Right atrium auricular region (tissue), 2 donors: ENCODE measurements around the gene MORN1. TPM values are rescaled to one million over a fixed set of nuclear protein-coding genes. Genes with fewer than 3 reads are reported as not detected.

Source experiments
- DNase-seq: peaks from one replicate; pipeline ENCODE4 v3.0.0-alpha.2; 2019; ENCODE audit warnings: low spot score
- H3K27ac ChIP-seq, 2 donors: fragments of 200-600 bp; sonication (generic); 1 replicate in 1 of 2; 2 replicates in 1 of 2; pipeline ENCODE4 v1.5.1; 2016 to 2019
- H3K27me3 ChIP-seq, 2 donors: fragments of 200-600 bp; sonication (generic); one replicate each; pipeline versions ENCODE4 v1.5.1 to v1.6.0; 2017 to 2019
- H3K36me3 ChIP-seq: fragments of 200-600 bp; sonication (generic); one replicate; pipeline ENCODE4 v1.5.1; 2016
- H3K4me1 ChIP-seq, 2 donors: fragments of 200-600 bp; sonication (generic); one replicate each; pipeline versions ENCODE4 v1.5.1 to v1.6.0; 2017 to 2019
- H3K4me3 ChIP-seq, 2 donors: fragments of 200-600 bp; sonication (generic); 1 replicate in 1 of 2; 2 replicates in 1 of 2; pipeline ENCODE4 v1.5.1; 2017 to 2019; ENCODE audit warnings: mild to moderate bottlenecking in 1 of 2, moderate library complexity in 1 of 2
- H3K9me3 ChIP-seq, 2 donors: fragments of 200-600 bp; sonication (generic); one replicate each; pipeline ENCODE4 v1.5.1; 2019
- total RNA-seq, 2 donors: library from RNA; depleted of rRNA; stranded (reverse); fragments of >200 nt; gene quantifications; one replicate each; pipeline ENCODE4 v1.1.0, GENCODE V29; 2016
- TF ChIP-seq, protein P1 (sequence below), 2 donors: fragments of 200-600 bp; sonication (generic); IDR thresholded peaks; one replicate each; pipeline ENCODE4 v1.5.1; 2019; ENCODE audit warnings: antibody characterized with exemption in 2 of 2

MORN1 gene
- total RNA-seq, 2 donors from 2014 or later, result 2.2 to 3.8 TPM

- Histone ChIP-seq H3K36me3 (no peaks in the 10 kb centered on the region), H3K4me3 (no peak overlapping the region), H3K4me1 (peaks cover 0 to 96% of the 10 kb centered on the region in 2 donors), H3K27me3 (no peaks in the 10 kb centered on the region), H3K27ac (peak overlapping the region in 1 of 2 donors; percentile 20), H3K9me3 (no peaks in the 10 kb centered on the region)
- DNase-seq, result no peak
- TF ChIP-seq, protein P1, sequence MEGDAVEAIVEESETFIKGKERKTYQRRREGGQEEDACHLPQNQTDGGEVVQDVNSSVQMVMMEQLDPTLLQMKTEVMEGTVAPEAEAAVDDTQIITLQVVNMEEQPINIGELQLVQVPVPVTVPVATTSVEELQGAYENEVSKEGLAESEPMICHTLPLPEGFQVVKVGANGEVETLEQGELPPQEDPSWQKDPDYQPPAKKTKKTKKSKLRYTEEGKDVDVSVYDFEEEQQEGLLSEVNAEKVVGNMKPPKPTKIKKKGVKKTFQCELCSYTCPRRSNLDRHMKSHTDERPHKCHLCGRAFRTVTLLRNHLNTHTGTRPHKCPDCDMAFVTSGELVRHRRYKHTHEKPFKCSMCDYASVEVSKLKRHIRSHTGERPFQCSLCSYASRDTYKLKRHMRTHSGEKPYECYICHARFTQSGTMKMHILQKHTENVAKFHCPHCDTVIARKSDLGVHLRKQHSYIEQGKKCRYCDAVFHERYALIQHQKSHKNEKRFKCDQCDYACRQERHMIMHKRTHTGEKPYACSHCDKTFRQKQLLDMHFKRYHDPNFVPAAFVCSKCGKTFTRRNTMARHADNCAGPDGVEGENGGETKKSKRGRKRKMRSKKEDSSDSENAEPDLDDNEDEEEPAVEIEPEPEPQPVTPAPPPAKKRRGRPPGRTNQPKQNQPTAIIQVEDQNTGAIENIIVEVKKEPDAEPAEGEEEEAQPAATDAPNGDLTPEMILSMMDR (IDR thresholded peaks at IDR 0.05), result no peak
These were observed 98.5 kb downstream of the MORN1 start for GRCh38 chr1:2292725-2293450.

GRCh38 chr1:2291577-2291976, 99.8 kb downstream of the MORN1 start:
- Histone ChIP-seq H3K4me1 (peaks cover 0 to 95% of the 10 kb centered on the region in 2 donors), H3K27ac (peak overlapping the region; percentile 69 to 75), H3K27me3 (no peaks in the 10 kb centered on the region), H3K4me3 (peak overlapping the region in 1 of 2 donors; percentile 37), H3K9me3 (no peaks in the 10 kb centered on the region), H3K36me3 (no peaks in the 10 kb centered on the region)
- TF ChIP-seq, protein P1 (IDR thresholded peaks at IDR 0.05), result no peak
- no peak for DNase-seq

- no peaks in the 10 kb centered on the region for H3K9me3 ChIP-seq
- peak overlapping the region in 1 of 2 donors; percentile 37 for H3K4me3 ChIP-seq
- TF ChIP-seq, protein P1 (IDR thresholded peaks at IDR 0.05), result no peak
- peak; percentile 93 for DNase-seq
- H3K27me3 ChIP-seq, result no peaks in the 10 kb centered on the region
- H3K36me3 ChIP-seq, result no peaks in the 10 kb centered on the region
- peaks cover 0 to 97% of the 10 kb centered on the region in 2 donors for H3K4me1 ChIP-seq
- H3K27ac ChIP-seq, result peak overlapping the region; percentile 69 to 75
These were observed 100.5 kb downstream of the MORN1 start for GRCh38 chr1:2290595-2291510.

DNA sequence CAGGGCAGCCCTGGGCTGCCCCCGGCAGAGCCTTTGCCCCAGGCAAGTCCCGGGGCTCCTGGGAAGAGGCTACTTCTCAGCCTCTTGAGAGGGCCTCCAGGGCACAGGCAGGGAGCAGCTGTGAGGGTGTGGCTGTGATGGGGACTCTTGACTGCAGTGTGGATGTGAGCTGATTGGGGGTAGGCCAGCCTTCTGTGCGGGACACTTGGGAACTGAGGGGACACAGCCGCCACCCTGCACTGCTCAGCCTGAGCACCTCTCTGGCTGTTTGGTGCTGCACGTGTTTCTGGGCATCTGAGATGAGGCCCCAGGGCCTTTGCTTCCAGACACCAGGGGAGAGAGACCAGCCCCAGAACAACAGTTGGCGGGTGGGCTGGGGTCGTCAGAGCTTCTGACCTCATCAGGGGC, 101.2 kb downstream of the MORN1 start:
- peaks cover 0 to 98% of the 10 kb centered on the region in 2 donors for H3K4me1 ChIP-seq
- DNase-seq, result no peak
- H3K4me3 ChIP-seq, result peak overlapping the region in 1 of 2 donors; percentile 37
- H3K27ac ChIP-seq, result peak overlapping the region; percentile 69 to 75
- H3K36me3 ChIP-seq, result no peaks in the 10 kb centered on the region
- H3K9me3 ChIP-seq, result no peaks in the 10 kb centered on the region
- H3K27me3 ChIP-seq, result no peaks in the 10 kb centered on the region
- TF ChIP-seq, protein P1 (IDR thresholded peaks at IDR 0.05), result no peak

DNA sequence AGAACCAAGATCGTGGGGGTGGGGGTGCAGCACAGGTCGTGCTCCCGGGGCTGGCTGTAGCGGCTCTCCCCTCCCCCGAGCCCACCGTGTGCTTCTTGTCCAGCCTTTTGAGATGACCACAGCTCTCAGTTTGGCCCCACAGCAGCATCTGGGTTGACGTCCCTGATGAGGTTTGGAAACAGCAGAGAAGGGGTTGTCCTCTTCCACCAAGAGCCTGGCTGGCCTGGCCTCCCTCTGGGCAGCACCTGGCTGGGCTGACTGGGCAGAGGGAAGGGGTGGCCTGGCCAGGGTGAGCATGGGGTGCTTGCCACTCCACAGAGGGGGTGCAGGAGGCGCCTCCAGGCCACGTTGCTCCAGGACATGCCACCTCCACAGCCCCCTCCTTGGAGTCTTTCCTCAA, 101.7 kb downstream of the MORN1 start:
- DNase-seq, result no peak
- H3K27ac ChIP-seq, result peak overlapping the region; percentile 18 to 75
- H3K4me3 ChIP-seq, result no peak overlapping the region
- H3K27me3 ChIP-seq, result no peaks in the 10 kb centered on the region
- H3K36me3 ChIP-seq, result no peaks in the 10 kb centered on the region
- peaks cover 0 to 98% of the 10 kb centered on the region in 2 donors for H3K4me1 ChIP-seq
- no peaks in the 10 kb centered on the region for H3K9me3 ChIP-seq
- TF ChIP-seq, protein P1 (IDR thresholded peaks at IDR 0.05), result no peak
